NB4 (cell line): ENCODE measurements around the gene CDHR3.

Source experiments
- CTCF ChIP-seq: IDR thresholded peaks from one replicate; pipeline ENCODE4 v1.5.1; 2012; ENCODE audit warnings: low read depth, low read length
- MAX ChIP-seq: IDR thresholded peaks from 2 replicates; pipeline ENCODE4 v1.6.1; 2011; ENCODE audit warnings: low read depth, low read length
- POLR2A ChIP-seq: IDR thresholded peaks from 2 replicates; pipeline ENCODE4 v1.6.1; 2011; ENCODE audit warnings: mild to moderate bottlenecking; ENCODE audit not compliant: insufficient read length; ENCODE audit errors: extremely low read depth

- TF ChIP-seq POLR2A: no peak
- TF ChIP-seq CTCF: no peak
- no peak for TF ChIP-seq MAX
These were observed 11.4 kb downstream of the CDHR3 start for GRCh38 chr7:105974471-105974870.
